Measurements from ENCODE around the gene GALT. TPM values are rescaled to one million over a fixed set of nuclear protein-coding genes. Genes with fewer than 3 reads are reported as not detected.
A peak's percentile ranks its signal among the peaks of the same experiment; 100 is the strongest.

The GALT gene
- total and polyA plus RNA-seq, 4 donors, result 58.6 to 196 (median 115) TPM

- no peak for DNase-seq (ENCODE audit: low spot score)
- H3K27me3 ChIP-seq (ENCODE audit: control insufficient read depth in 4 of 4, insufficient read depth in 4 of 4, low read length in 3 of 4), result no peaks in the 10 kb centered on the region
- no peak for TF ChIP-seq SP1 (IDR thresholded peaks at IDR 0.05)
- TF ChIP-seq FOXA1 (IDR thresholded peaks at IDR 0.05), result no peak
- TF ChIP-seq EGR1 (IDR thresholded peaks at IDR 0.05; ENCODE audit: low read depth in 2 of 2), result no peak
- TF ChIP-seq YY1 (IDR thresholded peaks at IDR 0.05), result no peak
- no peak for TF ChIP-seq RXRA (IDR thresholded peaks at IDR 0.05)
- no peak for TF ChIP-seq ZBTB33 (IDR thresholded peaks at IDR 0.05)
- no peak for TF ChIP-seq JUND (IDR thresholded peaks at IDR 0.05)
- no peak for TF ChIP-seq RAD21 (IDR thresholded peaks at IDR 0.05)
- TF ChIP-seq ATF3 (IDR thresholded peaks at IDR 0.05), result no peak
- no peak for TF ChIP-seq REST (IDR thresholded peaks at IDR 0.05)
- TF ChIP-seq NR2F2 (IDR thresholded peaks at IDR 0.05), result no peak
- TF ChIP-seq CTCF (IDR thresholded peaks at IDR 0.05; ENCODE audit: low read depth, low read length, missing input control), result no peak
- no peak for TF ChIP-seq TAF1 (conservative IDR thresholded peaks at IDR 0.05)
- no peak for TF ChIP-seq HNF4A (conservative IDR thresholded peaks at IDR 0.05)
- H3K36me3 ChIP-seq (ENCODE audit: control insufficient read depth in 4 of 4, insufficient read depth in 3 of 4, low read depth in 1 of 4, low read length in 3 of 4), result peaks cover 0 to 4% (median 2%) of the 10 kb centered on the region in 4 donors
- no peaks in the 10 kb centered on the region for H3K9me3 ChIP-seq (ENCODE audit: control insufficient read depth in 4 of 4, low read length in 3 of 4)
- H3K4me1 ChIP-seq (ENCODE audit: control insufficient read depth in 4 of 4, insufficient read depth in 4 of 4, low read length in 3 of 4), result peaks cover 9 to 72% (median 65%) of the 10 kb centered on the region in 4 donors
- no peak overlapping the region for H3K9ac ChIP-seq (ENCODE audit: low read depth in 1 of 2, low read length in 2 of 2)
- peak overlapping the region in 1 of 3 donors; percentile 73 for H3K4me3 ChIP-seq (ENCODE audit: low read depth in 1 of 3, low read length in 3 of 3)
- no peak overlapping the region for H3K27ac ChIP-seq (ENCODE audit: low read depth in 1 of 2, low read length in 2 of 2)
- WGBS, result 87% methylated on average over 14 of the region's 14 CpGs
Measured at GRCh38 chr9:34635556-34635955, 10.9 kb upstream of the GALT start.

- Histone ChIP-seq H3K27ac (ENCODE audit: low read depth in 1 of 2, low read length in 2 of 2) (peak overlapping the region; percentile 80 to 86), H3K27me3 (ENCODE audit: control insufficient read depth in 4 of 4, insufficient read depth in 4 of 4, low read length in 3 of 4) (no peaks in the 10 kb centered on the region), H3K36me3 (ENCODE audit: control insufficient read depth in 4 of 4, insufficient read depth in 3 of 4, low read depth in 1 of 4, low read length in 3 of 4) (peaks cover 0 to 4% (median 2%) of the 10 kb centered on the region in 4 donors), H3K9me3 (ENCODE audit: control insufficient read depth in 4 of 4, low read length in 3 of 4) (no peaks in the 10 kb centered on the region), H3K9ac (ENCODE audit: low read depth in 1 of 2, low read length in 2 of 2) (peak overlapping the region; percentile 57 to 61), H3K4me1 (ENCODE audit: control insufficient read depth in 4 of 4, insufficient read depth in 4 of 4, low read length in 3 of 4) (peaks cover 12 to 62% (median 60%) of the 10 kb centered on the region in 4 donors), H3K4me3 (ENCODE audit: low read depth in 1 of 3, low read length in 3 of 3) (peak overlapping the region; percentile 73 to 85 (median 77))
- TF ChIP-seq ZBTB33 (IDR thresholded peaks at IDR 0.05) (no peak), YY1 (IDR thresholded peaks at IDR 0.05) (no peak), NR2F2 (IDR thresholded peaks at IDR 0.05) (no peak), GABPA (IDR thresholded peaks at IDR 0.05 in 1 of 2, conservative IDR thresholded peaks at IDR 0.05 in 1 of 2) (no peak), CTCF (IDR thresholded peaks at IDR 0.05; ENCODE audit: low read depth, low read length, missing input control) (no peak), HNF4G (IDR thresholded peaks at IDR 0.05) (no peak), FOXA2 (IDR thresholded peaks at IDR 0.05) (no peak), TAF1 (conservative IDR thresholded peaks at IDR 0.05) (no peak), FOXA1 (IDR thresholded peaks at IDR 0.05) (no peak)
- no peak for DNase-seq (ENCODE audit: low spot score)
- 5% methylated on average over 23 of the region's 23 CpGs for WGBS
Measured at GRCh38 chr9:34636791-34637355, 9.6 kb upstream of the GALT start.

All from liver (tissue), 9 donors.